ENCODE data around the gene FKBP9. TPM values are rescaled to one million over a fixed set of nuclear protein-coding genes. Genes with fewer than 3 reads are reported as not detected.
A peak's percentile ranks its signal among the peaks of the same experiment; 100 is the strongest.
"Not testable (repeated sequence)": the region's sequence is repeated elsewhere in the genome, so short reads cannot be mapped to it uniquely, and the experiment has no call there.

FKBP9 gene
- polyA plus RNA-seq, 4 donors = 126 to 214 (median 152) TPM

DNA sequence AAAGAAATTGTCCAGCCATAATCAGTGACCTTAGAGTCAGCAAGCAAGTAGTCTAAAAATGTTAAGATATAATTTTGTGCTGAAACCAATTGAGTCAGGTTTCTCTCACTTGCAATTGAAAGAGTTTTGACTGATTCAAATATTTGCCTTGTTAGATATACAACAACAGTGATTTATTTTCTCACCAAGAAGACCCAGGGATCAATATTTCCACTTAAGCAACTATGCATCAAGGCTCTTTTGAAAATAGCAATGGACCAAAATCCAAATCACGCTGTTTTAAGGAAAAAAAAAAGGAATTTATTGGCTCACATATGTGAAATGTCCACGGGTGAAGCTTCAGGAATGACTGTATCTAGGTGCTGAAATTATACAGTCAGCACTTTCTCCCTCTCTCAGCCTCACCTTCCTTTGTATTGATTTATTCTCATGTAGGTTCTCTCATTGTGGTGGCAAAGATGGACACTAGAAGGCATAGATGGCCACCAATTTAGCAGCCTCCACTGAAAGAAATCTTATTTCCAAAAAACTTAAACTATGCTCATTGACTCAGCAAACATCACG is 9.7 kb upstream of the FKBP9 start:
- DNase-seq (ENCODE audit: low read depth in 4 of 4, low spot score in 2 of 4) = no peak

DNA sequence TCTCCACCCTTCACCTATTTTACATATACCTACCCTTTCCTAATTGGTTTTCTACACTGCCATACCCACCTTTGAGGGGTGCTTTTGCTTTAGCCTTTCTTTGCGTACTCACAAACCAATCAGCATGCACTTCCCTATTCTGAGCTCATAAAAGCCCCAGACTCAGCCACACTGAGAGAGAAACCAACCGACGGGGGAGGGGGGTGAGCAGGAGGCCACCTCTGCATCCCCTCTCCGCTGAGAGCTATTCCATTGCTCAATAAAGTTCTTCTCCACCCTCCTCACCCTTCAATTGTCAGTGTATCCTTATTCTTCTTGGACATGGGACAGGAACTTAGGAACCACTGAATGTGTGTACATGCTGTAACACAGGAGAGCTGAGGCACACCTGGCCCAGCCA is 9.0 kb upstream of the FKBP9 start:
- DNase-seq (ENCODE audit: low read depth in 4 of 4, low spot score in 2 of 4) = no peak

DNA sequence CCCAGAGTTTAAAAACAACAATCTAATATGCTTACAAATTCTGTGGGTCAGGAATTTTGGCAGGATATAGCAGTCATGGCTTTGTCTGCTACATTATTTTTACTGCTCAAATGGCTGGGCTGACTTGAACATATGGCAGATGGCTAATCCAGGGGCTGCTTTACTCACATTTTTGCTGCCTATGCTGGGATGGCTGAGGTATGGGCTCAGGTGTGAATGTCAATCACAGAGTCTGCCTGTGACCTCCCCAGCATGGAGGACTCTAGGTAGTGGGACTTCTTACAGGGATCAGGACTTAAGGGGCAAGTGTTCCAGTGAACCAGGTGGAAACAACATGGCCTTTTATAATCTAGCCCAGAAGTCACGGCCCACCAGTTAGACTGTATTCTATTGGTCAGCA is 4.4 kb upstream of the FKBP9 start:
- no peak for DNase-seq (ENCODE audit: low read depth in 4 of 4, low spot score in 2 of 4)

DNA sequence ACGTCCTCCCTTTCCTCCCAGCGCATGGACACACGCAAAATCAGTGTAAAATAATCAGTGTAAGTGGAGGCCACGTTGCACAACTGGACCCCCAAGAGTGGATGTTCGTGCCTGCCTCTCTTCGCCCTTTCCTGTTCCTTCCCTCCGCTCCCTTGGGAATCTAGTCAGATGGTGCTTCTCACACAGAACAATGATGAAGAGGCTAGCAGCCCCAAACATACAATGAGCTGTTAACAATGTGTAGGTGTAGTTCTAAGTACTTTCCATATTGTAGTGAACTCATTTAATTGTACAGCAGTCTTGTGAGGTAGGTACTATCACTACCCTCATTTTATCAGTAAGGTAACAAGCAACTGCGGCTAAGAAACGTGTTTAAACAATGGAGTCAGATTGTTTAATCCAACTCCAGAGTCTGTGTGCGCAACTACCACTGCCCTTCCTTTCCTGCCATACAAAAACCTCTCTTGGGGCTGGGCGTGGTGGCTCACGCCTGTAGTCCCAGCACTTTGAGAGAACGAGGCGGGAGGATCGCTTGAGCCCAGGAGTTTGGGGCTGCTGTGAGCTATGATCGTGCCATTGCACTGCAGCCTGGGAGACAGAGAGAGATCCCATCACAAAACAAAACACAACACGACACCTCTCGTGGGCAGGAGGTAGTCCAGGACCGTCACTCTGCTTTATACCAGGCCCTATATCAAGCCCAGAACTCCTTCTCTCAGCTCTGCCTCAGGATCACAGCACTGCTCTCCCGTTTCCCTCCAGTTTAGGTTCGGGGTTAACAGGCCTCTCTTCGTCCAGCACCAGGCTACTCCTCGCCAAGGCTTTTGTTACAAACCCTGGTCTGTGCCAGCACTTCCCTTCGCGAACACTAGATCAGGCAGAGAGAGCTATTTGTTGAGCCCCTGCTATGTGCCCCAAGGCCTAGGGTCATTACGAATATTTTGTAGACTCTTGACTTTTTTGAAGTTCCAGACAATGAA is 1.1 kb downstream of the FKBP9 start:
- DNase-seq (ENCODE audit: low read depth in 4 of 4, low spot score in 2 of 4) = peak in 1 of 4 donors; percentile 31

DNA sequence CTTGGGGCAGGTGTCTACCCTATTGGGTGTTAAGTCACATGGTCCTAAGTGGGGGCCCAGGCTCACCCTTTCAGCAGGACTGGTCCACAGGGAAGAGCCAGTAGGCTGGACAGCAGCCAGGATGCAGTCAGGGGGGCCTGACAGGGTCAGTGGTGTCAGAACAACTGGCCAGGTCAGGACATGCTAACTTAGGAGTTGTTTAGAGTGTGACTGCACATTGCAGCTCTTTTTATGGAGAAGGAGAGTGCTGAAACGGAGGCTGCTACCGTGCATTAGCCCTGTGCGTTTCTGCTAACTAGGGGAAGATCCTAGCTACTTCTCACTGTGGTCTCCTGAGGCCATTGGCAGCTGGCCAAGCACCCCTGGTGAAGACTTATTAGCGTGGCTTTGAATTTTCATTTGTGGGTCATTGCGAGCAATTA is 6.7 kb downstream of the FKBP9 start:
- DNase-seq (ENCODE audit: low read depth in 4 of 4, low spot score in 2 of 4) = not testable (repeated sequence)

DNA sequence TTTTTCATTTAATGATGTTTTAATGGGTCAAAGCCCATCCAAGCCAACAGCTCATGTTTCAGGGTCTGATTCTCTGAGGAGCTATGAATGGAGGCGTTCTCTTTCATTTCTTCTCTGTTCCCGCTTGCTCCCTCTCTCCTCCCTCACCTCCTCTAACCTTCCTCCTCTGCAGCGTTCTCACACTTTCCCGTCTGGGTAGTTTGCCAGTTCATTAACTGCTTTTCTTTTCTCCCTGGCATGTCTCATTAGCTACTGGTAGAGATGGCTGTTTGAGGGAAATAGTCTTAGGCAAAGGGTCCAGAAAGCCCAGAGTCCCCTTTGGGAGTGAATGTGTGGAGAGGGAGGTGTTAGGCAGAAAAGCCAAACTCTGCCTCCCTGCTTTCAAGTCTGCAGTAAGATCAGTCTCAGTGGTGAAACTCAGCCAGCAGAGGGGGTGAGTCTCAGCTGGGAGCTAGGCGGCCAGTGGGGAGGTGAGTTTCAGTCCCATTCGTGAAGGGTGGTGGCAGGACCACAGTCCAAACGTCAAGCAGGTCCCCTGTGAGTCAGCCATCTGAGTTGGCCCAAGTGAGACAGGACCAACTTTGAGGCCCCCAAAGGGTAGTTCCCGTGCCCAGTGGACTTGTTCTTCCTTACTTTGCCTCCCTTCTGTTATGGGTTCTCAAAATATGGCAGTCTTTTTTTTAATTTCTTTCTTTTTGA is 7.4 kb downstream of the FKBP9 start:
- DNase-seq (ENCODE audit: low read depth in 4 of 4, low spot score in 2 of 4) = peak in 1 of 4 donors; percentile 23

DNA sequence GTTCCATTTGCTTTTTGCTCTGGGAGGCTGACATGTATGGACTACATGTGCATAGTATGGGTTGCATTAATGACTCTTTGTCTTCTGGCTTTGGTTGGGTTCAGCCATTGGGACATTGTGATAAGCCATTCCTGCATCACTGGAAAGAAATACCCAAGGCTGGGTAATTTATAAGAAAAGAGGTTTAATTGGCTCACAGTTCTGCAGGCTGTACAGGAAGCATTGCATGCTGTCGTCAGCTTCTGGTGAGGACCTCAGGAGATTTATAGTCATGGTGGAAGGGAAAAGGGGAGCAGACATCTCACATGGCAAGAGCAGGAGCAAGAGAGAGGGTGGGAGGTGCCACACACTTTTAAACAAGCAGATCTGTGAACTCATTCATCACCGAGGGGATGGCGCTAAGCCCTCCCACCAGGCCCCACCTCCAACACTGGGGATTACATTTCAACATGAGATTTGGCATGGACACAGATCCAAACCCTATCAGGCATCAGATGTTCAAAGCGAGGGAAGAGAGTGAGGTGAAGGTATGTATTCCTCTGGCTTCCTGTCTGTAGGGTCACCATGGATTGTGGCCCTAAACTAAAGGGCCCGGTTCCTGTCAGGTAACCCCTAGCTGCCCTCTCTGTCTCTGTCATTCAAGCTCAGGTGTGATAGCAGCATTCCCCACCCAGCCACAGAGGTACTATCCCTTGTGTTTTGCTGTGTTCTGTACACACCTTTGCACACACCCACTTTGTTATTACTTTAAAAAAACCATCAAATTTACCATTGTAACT is 9.4 kb downstream of the FKBP9 start:
- DNase-seq (ENCODE audit: low read depth in 4 of 4, low spot score in 2 of 4) = not testable (repeated sequence)

DNA sequence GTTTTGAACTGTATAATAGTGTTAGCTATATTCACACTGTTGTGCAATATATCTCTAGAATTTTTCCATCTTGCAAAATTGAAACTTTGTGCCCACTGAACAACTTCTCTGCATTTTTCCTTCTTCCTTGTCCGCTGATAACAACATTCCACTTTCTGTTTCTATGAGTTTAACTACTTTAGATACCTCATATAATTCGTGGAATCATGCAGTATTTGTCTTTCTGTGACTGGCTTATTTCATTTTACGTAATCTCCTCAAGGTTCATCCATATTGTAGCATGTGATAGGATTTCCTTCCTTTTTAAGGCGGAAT is 10.0 kb downstream of the FKBP9 start:
- DNase-seq (ENCODE audit: low read depth in 4 of 4, low spot score in 2 of 4) = not testable (repeated sequence)

DNA sequence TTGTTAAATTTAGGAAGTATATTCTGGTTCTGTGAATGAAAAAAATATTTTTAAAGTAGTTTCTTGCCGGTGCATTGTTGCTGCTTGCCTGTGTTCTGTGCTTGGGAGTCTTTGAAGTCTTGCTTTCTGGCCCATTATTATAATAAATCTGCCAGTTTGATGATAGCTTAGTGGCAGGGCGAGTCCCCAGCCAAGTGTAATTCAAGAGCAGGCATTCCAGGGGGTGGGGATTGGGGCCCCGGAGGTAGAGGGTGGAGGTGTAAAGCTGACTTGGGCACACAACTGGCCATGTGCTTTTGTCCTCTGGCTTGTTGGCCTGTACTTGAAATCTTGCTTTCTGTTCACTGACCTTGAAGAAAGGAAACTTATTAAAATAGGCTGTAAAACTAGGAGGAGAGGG is 14.7 kb downstream of the FKBP9 start:
- DNase-seq (ENCODE audit: low read depth in 4 of 4, low spot score in 2 of 4) = not testable (repeated sequence)

DNA sequence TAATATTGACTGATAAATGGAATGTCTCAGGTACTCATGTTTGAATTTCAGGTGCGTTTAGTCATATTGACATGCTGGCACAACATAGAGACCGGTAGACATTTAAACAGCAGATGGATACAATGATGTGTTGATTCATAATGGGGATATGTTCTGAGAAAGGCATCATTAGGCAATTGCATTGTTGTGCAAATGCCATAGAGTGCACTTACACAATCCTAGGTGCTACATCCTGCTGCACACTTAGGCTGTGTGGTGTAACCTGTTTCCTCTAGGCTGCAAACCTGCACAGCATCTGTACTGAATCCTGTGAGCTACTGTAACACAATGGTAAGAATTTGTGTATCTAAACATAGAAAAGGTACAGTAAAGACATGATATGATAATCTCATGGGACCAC is 19.9 kb downstream of the FKBP9 start:
- DNase-seq (ENCODE audit: low read depth in 4 of 4, low spot score in 2 of 4) = not testable (repeated sequence)

DNA sequence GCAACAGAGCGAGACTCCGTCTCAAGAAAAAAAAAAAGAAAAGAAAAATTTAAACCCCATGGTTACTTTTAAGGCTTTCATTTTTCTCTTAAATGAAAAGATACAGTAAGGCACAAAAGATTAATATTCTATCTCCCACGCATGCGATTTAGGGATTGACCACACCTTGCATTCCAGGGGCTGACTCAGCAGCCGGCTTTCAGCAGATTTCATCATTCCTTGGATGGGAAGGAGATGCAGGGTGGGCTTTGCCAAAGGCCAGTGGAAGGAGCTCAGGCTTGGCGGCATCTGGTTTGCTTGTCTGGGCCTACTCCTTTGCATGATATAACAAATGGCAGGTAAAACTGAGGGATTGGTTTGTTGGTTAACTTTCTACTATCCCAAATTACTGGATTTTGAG is 22.0 kb downstream of the FKBP9 start:
- DNase-seq (ENCODE audit: low read depth in 4 of 4, low spot score in 2 of 4) = not testable (repeated sequence)

DNA sequence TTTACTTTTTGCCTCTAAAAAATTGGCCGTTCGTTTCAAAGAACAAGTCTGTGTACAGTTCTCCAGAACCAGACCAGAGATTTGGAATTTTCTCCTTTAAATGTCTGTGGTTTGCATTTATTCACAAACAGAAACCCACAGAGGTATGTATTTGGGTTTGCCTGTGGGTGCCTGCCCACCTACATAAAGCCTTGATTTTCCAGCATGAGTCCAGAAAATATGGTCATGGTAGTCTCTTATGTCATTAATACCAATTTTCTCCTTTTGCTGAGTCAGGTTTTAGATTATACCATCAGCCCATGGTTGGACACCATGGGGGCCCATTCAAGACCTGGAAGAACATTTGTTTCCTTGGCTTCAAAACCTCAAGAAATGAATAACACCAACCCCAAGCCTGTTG is 22.7 kb downstream of the FKBP9 start:
- DNase-seq (ENCODE audit: low read depth in 4 of 4, low spot score in 2 of 4) = not testable (repeated sequence)

DNA sequence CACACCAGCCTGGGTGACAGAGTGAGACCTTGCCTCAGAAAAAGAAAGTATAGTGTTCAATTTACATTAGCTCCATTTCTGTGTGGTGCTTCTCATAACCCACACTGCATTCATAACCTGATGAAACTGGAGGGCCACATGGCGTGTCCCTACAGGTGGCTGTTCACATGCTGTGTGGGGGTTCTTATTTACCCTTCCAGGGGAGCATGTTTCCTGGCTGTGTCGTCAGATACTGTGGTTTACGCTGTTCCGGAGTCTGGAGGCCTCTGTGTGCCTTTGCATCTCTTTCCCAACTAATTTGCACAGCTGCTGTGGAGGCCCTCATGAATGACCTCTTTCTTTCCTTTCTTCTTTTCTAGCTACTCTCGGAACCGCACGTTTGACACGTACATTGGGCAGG is 30.9 kb downstream of the FKBP9 start:
- DNase-seq (ENCODE audit: low read depth in 4 of 4, low spot score in 2 of 4) = not testable (repeated sequence)

DNA sequence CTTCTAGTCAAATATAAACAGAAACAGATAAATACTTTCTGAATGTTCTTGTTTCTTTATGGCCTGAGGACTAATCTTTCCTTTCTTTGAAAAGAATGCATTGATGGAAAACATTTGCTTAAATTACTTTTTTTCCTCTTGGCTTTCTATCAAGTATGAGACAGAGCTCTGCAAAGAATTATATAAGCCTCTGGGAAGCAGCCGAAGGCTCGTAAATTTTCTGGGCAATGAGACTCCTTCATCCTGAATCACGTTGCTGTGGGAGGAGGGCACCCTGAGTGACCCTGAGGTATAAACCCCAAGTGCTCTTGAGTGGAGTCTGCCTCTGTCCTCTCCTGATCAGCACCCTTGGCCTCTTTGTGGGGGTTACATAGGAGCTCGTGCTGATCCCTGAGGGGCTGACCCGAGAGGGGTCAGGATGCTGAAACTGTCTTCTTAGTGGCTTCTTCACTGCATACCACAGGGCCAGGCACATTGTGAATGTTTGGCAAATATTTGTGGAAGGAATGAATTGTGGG is 33.9 kb downstream of the FKBP9 start:
- not testable (repeated sequence) for DNase-seq (ENCODE audit: low read depth in 4 of 4, low spot score in 2 of 4)

DNA sequence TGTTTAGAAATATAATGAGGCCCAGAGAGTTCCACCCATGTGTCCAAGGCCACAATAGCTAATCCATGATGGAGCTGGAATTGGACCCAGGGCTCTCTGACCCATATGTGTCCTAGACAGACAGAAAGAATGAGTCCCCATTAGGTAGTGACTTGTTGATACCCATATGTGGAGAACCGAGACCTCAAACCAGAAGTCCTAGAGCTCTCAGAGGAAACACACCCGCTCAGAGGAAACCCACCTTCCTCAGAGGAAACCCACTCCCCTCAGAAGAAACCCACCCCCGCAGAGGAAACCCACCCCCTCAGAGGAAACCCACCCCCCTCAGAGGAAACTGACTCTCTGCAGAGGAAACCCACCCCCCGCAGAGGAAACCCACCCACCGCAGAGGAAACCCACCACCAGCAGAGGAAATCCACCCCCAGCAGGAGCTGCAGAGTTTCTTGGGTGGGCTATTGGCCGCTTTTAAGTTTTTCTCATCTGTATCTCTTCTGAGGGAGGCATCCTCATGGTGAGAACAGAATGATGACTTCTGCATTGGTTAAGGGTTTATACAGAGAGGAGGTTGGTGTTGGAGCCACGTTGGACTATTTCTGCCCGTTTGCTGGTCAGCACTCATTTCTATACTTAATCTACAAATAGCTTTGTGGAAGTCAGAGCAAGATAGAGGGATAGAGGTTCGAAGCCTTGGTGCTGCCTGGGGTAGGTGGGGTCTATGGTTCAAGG is 34.9 kb downstream of the FKBP9 start:
- not testable (repeated sequence) for DNase-seq (ENCODE audit: low read depth in 4 of 4, low spot score in 2 of 4)

DNA sequence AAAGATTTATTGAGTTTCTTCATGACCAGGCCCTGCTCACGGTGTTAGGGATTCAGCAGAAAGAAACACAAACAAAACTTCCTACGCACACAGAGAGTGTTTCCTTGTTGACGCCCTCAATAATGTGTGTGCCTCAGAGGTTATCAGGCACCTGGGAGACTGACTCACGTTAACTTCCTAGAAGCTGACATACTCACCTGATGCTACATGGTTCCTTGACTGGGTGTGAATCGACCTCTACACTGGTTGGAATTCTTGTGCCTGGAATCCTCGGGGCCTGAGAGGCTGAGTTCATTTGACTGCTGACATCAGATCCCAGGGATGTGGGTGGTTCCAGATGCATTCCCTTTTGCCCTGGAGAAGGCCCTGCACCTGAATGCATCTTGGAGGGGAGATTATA is 35.5 kb downstream of the FKBP9 start:
- DNase-seq (ENCODE audit: low read depth in 4 of 4, low spot score in 2 of 4) = not testable (repeated sequence)

DNA sequence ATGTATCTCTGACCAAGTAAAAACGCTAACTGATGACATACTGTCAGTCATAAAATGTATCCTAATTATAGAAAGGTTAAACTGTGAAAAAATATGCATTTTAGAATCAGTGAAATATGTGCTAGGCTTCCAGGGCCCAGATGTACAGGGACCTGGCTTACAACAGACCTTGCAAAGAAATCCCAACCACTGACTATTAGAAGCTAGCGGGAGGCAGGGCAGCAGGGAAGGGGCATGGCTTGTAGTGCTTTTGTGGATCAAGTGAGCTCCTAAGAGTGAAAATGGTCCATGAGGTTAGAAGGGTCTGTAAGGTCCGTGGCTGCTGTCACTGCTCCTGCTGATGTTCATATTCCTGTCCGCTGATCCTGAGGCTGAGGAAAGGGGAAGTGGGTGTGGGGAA is 40.7 kb downstream of the FKBP9 start:
- not testable (repeated sequence) for DNase-seq (ENCODE audit: low read depth in 4 of 4, low spot score in 2 of 4)

DNA sequence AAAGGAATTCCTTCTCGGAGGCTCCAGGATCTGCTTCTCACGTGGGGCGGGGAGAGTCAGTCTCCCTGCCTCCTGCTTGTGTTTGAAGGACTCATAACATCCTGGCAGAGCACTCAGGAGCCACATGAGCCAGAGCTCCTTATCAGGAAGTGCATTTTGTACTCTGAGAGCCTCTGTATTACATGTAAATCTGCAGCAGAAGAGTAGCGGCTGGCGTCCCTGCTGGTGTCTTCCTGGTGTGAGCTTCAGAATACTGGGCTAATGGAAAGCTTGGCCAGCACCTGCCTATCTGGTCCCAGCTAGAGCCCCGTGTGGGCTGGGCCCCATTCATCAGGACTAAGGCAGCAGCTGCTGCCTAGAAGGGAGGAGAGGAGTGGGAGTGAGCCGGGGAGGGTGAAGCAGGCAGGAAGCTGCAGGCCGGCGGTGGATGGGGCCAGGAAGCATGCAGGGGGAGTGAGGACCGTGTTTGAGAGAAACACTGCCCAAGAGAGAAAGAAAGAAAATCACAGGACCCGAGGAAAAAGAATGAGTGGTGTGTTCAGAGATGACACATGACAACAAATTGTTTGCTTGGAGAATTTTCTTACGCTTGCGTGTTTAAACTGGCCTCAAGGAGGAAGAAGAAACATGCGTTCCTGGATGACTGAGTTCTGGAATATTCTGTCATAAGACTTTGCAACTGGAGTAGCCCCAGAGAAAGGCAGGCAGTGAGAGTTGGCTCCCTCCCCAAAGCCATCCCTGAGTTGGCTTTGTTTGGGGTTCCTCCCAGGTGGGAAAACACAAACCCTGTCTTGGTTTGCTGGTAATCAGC is 41.3 kb downstream of the FKBP9 start:
- DNase-seq (ENCODE audit: low read depth in 4 of 4, low spot score in 2 of 4) = peak in 1 of 4 donors; percentile 34

DNA sequence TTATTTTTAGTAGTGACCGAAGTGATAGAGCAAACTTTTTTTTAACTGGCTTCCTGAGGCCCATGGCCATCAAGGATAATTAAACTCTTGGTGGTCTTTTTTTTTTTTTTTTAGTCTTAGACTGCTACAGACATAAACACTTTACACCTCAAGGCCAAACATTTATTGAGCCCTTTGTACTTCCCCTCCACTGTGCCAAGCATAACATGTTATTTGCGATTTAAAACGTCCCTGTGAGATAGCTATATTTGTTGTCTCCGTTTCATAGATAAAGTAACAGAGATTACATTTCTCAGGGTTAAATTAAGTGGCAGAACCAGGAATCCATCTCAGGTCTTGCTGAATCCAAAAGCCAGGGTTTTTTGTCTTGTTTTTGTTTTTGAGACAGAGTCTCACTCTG is 42.1 kb downstream of the FKBP9 start:
- DNase-seq (ENCODE audit: low read depth in 4 of 4, low spot score in 2 of 4) = not testable (repeated sequence)

Measured in left renal cortex interstitium (tissue), 4 donors.